GM19395 (cell line): Measurements from ENCODE around the gene TXNDC15.
"Not testable (repeated sequence)": the region's sequence is repeated elsewhere in the genome, so short reads cannot be mapped to it uniquely, and the experiment has no call there.

ENCODE experiments used
- ATAC-seq: cut with Tn5 transposase; IDR thresholded peaks from one replicate; pipeline ENCODE4 v1.9.1; 2021; ENCODE audit warnings: mild to moderate bottlenecking, moderate library complexity; ENCODE audit not compliant: unreplicated experiment

TXNDC15 gene, protein sequence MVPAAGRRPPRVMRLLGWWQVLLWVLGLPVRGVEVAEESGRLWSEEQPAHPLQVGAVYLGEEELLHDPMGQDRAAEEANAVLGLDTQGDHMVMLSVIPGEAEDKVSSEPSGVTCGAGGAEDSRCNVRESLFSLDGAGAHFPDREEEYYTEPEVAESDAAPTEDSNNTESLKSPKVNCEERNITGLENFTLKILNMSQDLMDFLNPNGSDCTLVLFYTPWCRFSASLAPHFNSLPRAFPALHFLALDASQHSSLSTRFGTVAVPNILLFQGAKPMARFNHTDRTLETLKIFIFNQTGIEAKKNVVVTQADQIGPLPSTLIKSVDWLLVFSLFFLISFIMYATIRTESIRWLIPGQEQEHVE

GRCh38 chr5:134873987-134874830 lies at the start of gene TXNDC15:
TXNDC15 (plus strand) TSS chr5:134874371; CDS start chr5:134874428, 57 bp downstream.
- ATAC-seq, result peak; percentile 83

DNA sequence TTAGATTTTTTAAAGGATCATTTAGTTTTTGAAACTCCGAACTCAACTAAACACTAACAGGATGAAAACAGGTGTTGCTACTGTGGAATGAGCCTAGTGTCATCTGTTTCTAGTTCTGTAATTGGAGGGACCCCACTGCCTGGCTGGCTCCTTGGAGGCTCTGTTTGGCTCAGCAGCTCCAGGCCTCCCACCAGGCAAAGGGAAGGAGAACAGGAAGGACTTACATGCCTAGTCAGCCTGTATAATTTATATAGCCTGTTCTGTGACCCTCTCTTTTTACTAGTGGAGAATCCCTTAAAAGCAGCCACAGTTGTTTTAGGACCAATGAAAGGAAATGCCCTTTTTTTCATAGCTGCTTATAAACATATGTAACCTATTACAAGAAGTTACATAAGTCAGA lies 49.5 kb upstream of the TXNDC15 start:
- ATAC-seq, result no peak

DNA sequence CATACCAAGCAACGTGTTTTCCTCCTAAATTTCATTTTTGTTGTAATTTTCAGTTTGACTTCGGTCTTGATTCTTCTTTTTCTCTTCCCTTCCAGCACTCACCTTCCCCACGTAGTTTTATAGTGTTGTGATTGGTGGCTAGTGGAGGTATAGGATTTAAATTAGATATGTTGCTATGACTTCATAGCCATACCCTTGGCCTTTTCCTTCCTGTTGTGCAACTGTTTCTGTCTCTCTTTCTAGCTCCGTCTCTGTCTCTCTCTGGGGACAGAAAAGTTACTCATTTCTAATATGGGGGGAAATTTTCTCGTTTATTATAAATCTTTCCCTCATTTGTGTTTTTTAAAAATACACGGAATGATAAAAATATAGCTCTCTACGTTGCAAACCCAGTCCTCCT lies 49.0 kb upstream of the TXNDC15 start:
- ATAC-seq, result no peak

- ATAC-seq, result no peak
These were observed 40.7 kb upstream of the TXNDC15 start for GRCh38 chr5:134833340-134834032.

DNA sequence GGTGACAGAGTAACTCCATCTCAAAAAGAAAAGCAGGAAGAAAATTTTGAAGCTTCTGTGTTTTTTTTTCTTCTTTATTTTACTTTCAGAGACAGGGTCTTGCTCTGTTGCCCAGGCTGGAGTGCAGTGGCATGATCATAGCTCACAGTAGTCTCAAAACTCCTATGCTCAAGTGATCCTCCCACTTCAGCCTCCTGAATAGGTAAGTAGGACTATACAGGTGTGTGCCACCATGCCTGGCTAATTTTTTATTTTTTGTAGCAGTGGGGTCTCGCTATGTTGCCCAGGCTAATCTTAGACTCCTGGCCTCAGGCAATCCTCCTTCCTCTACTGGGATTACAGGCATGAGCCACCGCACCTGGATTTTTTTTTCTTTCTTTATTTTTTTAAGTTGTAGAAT lies 38.5 kb upstream of the TXNDC15 start:
- ATAC-seq, result no peak

- no peak for ATAC-seq
These were observed 36.5 kb upstream of the TXNDC15 start for GRCh38 chr5:134837530-134838181.

DNA sequence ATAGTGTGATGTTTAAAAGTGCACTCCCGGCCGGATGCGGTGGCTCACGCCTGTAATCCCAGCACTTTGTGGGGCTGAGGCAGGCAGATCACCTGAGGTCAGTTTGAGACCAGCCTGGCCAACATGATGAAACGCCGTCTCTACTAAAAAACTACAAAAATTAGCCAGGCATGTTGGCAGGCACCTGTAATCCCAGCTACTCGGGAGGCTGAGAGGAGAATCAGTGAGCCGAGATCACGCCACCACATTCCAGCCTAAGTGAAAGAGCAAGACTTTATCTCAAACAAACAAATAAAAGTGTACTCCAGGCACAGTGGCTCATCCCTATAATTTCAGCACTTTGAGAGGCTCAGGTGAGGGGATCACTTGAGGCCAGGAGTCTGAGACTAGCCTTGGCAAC lies 35.8 kb upstream of the TXNDC15 start:
- not testable (repeated sequence) for ATAC-seq

DNA sequence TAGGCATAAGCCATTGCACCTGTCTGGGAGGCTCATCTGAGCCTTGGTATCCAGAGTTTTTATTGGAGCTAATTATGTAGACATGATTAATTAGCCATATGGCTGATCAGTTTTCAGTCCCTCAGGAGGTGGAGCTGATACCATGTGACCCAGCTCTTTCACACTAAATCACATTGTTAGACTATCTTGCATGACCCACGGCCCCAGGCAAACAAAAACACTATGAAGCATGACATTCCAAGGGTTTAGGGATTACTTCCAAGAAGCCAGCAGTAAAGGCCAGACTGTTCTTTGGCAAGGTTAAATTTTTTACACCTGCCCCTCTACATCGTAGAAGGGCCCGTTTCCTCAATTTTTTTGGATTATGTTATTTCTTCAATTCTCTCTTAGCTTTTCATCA lies 33.4 kb upstream of the TXNDC15 start:
- no peak for ATAC-seq

DNA sequence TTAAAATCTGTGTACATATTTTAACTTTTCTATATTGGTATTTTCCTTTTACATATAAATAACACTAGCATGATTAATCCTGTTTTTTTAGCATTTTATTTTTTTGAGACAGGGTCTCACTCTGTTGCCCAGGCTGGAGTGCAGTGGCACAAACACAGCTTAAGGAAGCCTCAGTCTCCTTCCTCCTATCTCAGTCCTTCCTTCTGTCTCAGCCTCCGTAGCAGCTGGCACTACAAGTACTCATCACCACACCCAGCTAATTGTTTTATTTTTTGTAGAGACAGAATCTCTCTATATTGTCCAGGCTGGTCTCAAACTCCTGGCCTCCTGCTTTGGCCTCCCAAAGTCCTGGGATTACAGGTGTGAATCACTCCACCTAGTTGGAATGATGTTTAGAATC lies 29.9 kb upstream of the TXNDC15 start:
- ATAC-seq, result no peak

GRCh38 chr5:134845335-134845851 lies 28.8 kb upstream of the TXNDC15 start:
- no peak for ATAC-seq

DNA sequence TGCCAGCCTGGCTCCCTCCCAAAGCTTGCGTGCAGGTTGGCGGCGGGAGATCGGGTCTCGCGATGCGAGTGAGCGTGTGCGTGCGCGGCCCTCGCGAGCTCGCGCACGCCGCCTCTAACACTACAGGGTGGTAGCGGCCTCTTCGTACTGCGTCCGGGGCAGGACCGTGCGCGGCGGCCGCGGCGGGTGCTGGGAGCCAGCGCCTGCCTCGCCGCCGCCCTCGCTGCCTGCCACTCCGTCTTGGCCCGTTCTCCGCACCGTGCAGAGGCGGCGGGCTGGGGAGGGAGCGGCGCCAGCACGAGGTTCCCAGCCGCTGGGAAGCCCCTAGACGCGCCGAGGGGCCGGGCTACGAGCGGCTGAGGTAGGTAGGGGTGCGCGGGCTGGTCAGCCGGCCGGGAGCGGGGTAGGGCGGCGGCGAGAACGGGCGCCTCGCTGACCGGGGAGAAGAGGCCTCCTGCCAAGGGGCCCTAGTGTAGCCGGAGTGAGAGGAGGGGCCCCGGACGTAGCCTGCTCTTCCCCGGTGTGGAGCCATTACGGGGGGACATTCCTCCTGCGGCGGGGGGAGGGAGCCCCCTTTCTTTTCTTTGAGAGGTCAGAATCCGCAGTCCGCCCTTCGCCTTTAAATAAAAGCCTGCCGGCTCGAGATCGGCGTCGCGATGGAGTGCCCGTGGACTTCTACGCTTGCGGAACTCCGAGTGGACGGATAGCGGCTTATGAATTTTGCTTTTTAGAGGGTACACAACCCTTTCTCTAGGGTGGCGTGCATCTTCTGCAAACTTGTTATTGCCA lies 28.1 kb upstream of the TXNDC15 start, which contains the start of gene C5orf24:
C5orf24 (plus strand) TSS at position 117 of the 789 bp plus-strand sequence. CDS start 8,933 bp downstream, outside the sequence.
- peak; percentile 94 for ATAC-seq

- ATAC-seq, result peak; percentile 13
These were observed 27.6 kb upstream of the TXNDC15 start for GRCh38 chr5:134846641-134846960.

DNA sequence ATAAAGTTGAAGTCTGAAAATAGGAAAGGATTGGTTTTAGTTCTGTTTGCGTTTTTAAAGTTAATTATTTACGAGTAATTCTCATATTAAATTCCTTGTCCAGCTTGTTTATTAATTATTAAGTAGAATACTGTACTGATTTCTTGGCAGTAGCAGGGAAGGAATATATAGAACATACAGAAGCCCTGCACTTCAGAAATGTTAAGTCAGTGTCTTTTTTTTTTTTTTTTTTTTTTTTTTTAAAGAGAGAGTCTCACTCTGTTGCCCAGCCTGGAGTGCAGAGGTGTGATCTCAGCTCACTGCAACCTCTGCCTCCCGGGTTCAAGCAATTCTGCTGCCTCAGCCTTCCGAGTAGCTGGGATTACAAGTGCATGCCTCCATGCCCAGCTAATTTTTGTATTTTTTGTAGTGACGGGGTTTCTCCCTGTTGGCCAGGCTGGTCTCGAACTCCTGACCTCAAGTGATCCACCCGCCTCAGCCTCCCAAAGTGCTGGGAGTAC lies 24.7 kb upstream of the TXNDC15 start:
- not testable (repeated sequence) for ATAC-seq

DNA sequence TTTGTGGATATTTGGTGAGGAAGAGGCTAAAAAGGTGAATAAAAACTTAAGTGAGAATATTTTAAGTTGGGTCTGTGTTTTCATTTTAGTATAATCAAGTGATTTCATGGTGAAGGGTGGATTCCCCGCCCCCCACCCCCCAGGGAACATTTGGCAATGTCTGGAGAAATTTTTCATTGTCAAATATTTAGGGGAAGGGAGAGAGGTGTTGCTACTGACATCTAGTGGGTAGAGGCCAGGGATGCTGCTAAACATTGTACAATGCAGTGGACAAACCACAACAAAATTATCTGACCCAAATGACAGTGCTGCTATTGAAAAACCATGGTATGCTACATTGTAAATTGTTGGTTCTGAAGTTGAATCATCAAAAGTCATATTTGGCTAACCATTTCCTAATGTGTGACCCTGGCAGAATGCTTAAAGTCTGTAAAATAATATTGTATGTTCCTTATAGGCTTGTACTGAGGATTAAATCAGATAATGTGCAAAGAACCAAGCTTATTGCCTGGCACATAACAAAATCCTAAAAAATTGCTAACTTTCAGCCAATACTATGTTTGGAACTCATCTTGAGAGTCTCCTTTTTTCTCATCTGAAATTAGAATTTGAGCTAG lies 22.8 kb upstream of the TXNDC15 start:
- no peak for ATAC-seq

- not testable (repeated sequence) for ATAC-seq
These were observed 17.7 kb upstream of the TXNDC15 start for GRCh38 chr5:134856465-134856864.

DNA sequence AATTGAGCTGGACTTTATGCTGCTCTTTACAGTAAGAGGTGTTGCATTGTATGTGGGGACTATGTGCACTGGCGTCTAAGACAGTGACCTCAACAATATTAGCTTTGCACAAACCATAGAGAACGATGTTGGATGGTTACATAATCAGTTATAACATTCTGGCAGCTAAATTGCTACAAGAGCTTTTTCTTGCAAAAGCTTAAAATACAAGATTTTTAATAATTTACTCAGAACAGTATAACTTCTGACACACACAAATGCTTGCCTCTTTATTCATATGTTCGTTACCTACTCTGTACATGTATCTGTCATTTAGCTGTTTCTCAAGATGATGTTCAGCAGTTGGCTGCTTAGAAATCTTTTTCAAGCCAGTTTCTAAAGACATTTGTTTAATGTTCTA lies 16.8 kb upstream of the TXNDC15 start:
- ATAC-seq, result no peak

DNA sequence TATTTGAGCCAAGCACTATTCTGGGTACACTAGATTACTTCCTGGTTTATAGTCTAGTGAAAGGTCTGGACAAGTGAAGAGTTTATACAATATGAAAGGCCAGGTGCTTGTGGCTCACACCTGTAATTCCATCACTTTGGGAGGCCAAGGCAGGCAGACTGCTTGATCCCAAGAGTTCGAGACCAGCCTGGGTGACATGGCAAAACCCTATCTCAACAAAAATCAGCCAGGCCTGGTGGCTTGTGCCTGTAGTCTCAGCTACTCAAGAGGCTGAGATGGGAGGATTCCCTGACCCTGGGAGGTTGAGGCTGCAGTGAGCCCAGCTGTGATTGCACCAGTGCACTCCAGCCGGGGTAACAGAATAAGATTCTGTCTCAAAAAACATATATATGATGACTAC lies 9.5 kb upstream of the TXNDC15 start:
- no peak for ATAC-seq

GRCh38 chr5:134873494-134873893 lies 677 bp upstream of the TXNDC15 start:
- ATAC-seq, result no peak
